HL-60/S4 treated with retinoic acid at 250 ng/mL for 4 days and 3 days (cell line): Measurements from ENCODE around the gene CCDC70.
"Not testable (repeated sequence)": the region's sequence is repeated elsewhere in the genome, so short reads cannot be mapped to it uniquely, and the experiment has no call there.

Source experiments
- in situ Hi-C: fragments of 300-500 bp; cut with MboI; formaldehyde crosslinking; loops from 2 replicates; pipeline ENCODE4 v1.7.0; 2022; ENCODE audit warnings: low sequenced_read_pairs

CCDC70 gene

GRCh38 chr13:51905787-51906186, 44.0 kb downstream of the CCDC70 start:
- in situ Hi-C loops: no loop called here

DNA sequence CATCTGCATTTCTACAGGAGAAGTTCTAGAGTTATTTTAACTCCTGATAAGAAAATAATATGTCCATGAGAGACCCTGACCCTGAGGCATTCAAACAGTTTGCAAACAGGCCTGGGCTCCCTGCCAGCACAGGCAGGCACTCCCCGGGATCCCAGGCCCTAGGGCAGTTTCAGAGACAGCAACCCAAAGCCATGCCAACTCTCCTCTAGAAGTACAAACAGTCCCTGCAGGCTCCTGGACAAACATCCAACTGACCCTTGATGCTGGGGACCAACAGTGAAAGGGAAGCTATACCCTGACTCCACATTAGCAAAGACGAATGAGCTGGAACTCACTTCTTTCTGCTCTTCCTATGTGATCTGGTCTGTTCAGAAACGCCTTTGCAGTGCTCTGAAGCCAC, 44.8 kb downstream of the CCDC70 start:
- in situ Hi-C loops: no loop called here

DNA sequence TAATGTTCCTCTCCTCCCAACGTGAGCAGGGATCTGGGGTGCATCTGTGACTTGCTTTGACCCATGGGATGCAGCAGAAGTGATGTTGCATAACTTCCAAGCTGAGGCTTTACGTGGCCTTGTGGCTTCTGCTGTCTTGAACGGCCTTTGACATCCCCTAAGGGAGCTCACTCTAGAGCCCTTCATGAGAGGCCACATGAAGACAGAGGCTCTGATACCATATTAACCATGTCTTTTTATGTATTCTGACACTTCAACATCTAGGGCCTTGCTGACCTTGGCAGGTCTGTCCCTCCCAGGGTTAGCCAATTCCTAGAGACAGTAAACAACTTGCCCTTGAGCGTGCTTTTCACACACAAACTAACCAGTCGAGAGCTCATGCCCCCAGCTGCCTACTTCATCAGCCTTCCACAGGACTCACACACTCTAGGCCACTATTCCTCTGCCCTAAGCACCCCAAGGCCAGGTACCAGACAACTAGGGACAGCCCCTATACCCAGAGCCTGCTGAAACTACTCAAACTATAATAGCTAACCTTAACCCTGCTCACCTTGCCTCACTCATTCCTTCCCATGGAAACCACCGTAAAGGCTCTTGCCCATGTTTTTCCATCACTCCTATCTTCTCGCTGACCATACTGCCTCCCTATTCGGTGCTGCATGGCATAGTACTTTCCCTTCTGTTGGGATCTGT, 45.4 kb downstream of the CCDC70 start:
- in situ Hi-C loops: no loop called here

DNA sequence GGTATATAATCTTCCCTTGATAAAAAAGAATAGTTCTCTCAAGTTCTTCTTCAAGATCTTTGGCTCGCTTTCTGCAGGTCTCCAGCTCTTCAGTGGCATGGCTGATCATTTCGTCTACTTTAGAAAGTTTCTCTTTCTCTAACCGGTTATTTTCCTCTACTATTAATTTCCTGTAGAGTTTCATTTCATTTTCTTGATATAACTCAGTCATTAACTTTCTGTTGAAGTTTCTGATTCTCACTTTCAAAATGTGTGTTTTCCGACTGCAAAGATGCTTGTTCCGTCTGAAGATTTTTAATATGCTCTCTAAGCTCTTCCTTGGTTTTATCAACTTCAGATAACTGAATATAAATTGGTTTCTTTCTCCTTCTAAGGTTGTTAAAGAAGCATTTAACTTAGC, 47.5 kb downstream of the CCDC70 start:
- in situ Hi-C loops: not testable (repeated sequence)

DNA sequence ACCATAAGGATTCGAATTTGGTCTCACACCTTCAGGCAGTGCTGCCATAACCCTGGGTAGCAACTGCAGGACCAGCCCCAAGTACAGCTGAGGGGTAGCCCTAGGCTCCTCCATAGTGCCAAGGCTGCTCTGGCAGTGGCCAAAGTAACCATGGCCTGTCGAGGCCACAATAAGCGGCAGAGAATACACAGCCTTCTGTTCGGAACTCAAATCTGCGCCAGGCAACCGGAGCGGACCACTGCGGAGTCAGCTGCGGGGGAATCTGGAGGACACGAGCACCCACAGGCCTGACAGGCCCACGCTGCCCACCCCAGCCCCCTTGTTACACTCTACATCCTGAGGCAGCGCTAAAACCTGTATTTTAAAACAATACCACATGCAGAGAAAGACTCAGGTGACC, 48.7 kb downstream of the CCDC70 start:
- in situ Hi-C loops: no loop called here

GRCh38 chr13:51912091-51912490, 50.3 kb downstream of the CCDC70 start:
- in situ Hi-C loops: no loop called here

DNA sequence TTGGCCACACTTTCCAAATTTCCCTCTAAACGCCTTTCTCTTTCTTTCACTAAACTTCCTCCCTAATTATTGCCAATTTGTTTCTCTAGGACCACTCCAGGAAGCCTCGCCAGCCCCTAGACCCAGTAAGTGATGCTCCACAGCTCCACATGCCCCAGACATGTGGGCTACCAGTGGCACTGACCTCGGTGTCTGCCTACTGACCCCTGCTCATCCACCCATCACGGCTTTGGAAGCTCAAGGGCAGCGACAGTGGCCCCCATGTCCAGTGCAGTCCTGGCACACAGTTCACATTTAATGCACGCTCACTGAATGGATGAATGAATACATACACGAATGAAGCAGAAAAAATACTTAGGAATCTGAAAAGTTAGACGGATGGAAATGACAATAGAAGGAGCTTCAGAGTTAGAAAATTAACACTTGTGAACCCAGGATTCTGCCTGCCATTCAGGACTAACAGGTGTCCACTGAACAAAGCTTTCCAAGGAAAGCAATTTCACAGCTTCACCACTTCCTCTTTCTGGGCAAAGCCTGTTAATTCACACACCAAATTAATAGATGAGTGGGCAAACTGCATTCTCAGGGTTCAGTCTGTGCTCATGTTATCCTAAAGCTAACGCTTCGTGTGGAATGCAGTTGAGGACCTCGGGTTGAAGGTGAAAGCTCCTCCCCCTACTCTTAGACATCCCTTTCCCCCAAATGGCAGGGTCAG, 50.9 kb downstream of the CCDC70 start:
- in situ Hi-C loops: no loop called here

- in situ Hi-C loops: no loop called here
Measured at GRCh38 chr13:51913421-51914136, 51.8 kb downstream of the CCDC70 start.

DNA sequence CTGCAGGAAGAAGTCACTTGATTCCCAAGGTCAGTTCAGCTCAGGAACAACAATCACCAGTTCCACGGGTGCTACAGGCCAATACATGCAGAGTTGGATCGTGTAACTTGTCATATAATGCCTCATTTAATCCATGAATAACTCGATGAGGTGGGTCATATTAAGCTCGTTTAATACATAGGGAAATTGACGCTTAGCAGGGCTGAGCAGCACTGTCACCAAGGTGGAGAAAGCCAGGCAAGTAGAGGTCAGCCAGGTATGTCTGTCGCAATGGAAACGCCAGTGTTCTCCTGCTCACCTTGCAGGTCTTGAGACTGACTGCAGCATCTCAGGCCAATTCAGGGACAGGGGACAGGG, 52.3 kb downstream of the CCDC70 start:
- in situ Hi-C loops: no loop called here
